Stimulated activated CD8-positive, alpha-beta memory T cell treated with anti-CD3 and anti-CD28 coated beads, Interleukin-12 subunit alpha, Interleukin-12 subunit beta, amount 100 ng/mL, for 1 hour (primary cell): ENCODE data around the gene NPM3.

ENCODE experiments used
- DNase-seq: peaks from one replicate; pipeline ENCODE4 v3.0.0-alpha.2; 2020; ENCODE audit warnings: low read depth

Gene NPM3

GRCh38 chr10:101782811-101783735 lies at the start of gene NPM3:
Gene NPM3, minus strand, starts transcription at chr10:101783446. Its CDS starts 56 bp downstream, at chr10:101783390.
- peak; percentile 72 for DNase-seq

- DNase-seq = no peak
Measured at GRCh38 chr10:101832325-101832771, 49.1 kb upstream of the NPM3 start.

- DNase-seq = no peak
Measured at GRCh38 chr10:101831169-101831811, 48.0 kb upstream of the NPM3 start.

GRCh38 chr10:101830322-101831168 lies 47.3 kb upstream of the NPM3 start:
- DNase-seq = peak; percentile 82

GRCh38 chr10:101829561-101830315 lies 46.5 kb upstream of the NPM3 start:
- no peak for DNase-seq

- no peak for DNase-seq
Measured at GRCh38 chr10:101828766-101829551, 45.7 kb upstream of the NPM3 start.

GRCh38 chr10:101827919-101828600 lies 44.8 kb upstream of the NPM3 start:
- no peak for DNase-seq

- DNase-seq = no peak
Measured at GRCh38 chr10:101826852-101827434, 43.7 kb upstream of the NPM3 start.

GRCh38 chr10:101824736-101825135 lies 41.5 kb upstream of the NPM3 start:
- DNase-seq = no peak

- DNase-seq = no peak
Measured at GRCh38 chr10:101818872-101819633, 35.8 kb upstream of the NPM3 start.

GRCh38 chr10:101818119-101818871 lies 35.0 kb upstream of the NPM3 start, which contains the start of gene OGA:
Gene OGA, minus strand, starts transcription at chr10:101818444. Its CDS starts 422 bp downstream, at chr10:101818022.
- peak; percentile 97 for DNase-seq

- DNase-seq = no peak
Measured at GRCh38 chr10:101817337-101818118, 34.3 kb upstream of the NPM3 start.

- no peak for DNase-seq
Measured at GRCh38 chr10:101816913-101817336, 33.7 kb upstream of the NPM3 start.

GRCh38 chr10:101816376-101816775 lies 33.1 kb upstream of the NPM3 start:
- DNase-seq = no peak

- DNase-seq = no peak
Measured at GRCh38 chr10:101814466-101815071, 31.3 kb upstream of the NPM3 start.

- no peak for DNase-seq
Measured at GRCh38 chr10:101812606-101813005, 29.4 kb upstream of the NPM3 start.

- no peak for DNase-seq
Measured at GRCh38 chr10:101807158-101807557, 23.9 kb upstream of the NPM3 start.
